AG04449 (cell line): Measurements from ENCODE around the gene CDPF1.

Experiments used
- CTCF ChIA-PET: fragments of 350-600 bp; formaldehyde crosslinking; extraction: SDS; loops from one replicate; lab custom pipeline; 2021; ENCODE audit warnings: antibody characterized with exemption; lab: Yijun Ruan, JAX
- POLR2A ChIA-PET: fragments of 400-600, 350-600 bp; formaldehyde crosslinking; extraction: SDS; loops from one replicate; lab custom pipeline; 2020; ENCODE audit warnings: antibody characterized with exemption, inconsistent platforms; lab: Yijun Ruan, JAX
- DNase-seq: peaks from one replicate; pipeline ENCODE4 v3.0.0-alpha.2; 2010; ENCODE audit warnings: low read depth, low spot score
- H3K4me3 ChIP-seq: 2 replicates; pipeline ENCODE4 v1.5.1; 2011; ENCODE audit warnings: low read depth, mild to moderate bottlenecking, control low read depth, low read length
- TF ChIP-seq, protein P1 (sequence below): IDR thresholded peaks from one replicate; pipeline ENCODE4 v1.5.1; 2011; ENCODE audit warnings: mild to moderate bottlenecking, moderate library complexity, low read length, control low read depth, inconsistent platforms; ENCODE audit not compliant: insufficient read depth; ENCODE audit errors: missing control alignments

Gene CDPF1

DNA sequence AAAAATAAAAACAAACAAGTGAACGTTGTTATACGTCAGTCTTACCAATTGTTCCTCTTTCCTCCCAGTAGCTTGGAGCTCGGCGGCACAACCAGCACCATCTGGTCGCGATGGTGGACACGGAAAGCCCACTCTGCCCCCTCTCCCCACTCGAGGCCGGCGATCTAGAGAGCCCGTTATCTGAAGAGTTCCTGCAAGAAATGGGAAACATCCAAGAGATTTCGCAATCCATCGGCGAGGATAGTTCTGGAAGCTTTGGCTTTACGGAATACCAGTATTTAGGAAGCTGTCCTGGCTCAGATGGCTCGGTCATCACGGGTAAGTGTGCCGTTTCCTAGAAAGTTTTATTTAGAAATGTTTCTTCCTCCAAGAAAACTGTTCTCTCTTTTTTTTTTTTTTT, 51.8 kb downstream of the CDPF1 start:
- POLR2A ChIA-PET: no interaction called here
- H3K4me3 ChIP-seq: no peak overlapping the region
- TF ChIP-seq, protein P1, sequence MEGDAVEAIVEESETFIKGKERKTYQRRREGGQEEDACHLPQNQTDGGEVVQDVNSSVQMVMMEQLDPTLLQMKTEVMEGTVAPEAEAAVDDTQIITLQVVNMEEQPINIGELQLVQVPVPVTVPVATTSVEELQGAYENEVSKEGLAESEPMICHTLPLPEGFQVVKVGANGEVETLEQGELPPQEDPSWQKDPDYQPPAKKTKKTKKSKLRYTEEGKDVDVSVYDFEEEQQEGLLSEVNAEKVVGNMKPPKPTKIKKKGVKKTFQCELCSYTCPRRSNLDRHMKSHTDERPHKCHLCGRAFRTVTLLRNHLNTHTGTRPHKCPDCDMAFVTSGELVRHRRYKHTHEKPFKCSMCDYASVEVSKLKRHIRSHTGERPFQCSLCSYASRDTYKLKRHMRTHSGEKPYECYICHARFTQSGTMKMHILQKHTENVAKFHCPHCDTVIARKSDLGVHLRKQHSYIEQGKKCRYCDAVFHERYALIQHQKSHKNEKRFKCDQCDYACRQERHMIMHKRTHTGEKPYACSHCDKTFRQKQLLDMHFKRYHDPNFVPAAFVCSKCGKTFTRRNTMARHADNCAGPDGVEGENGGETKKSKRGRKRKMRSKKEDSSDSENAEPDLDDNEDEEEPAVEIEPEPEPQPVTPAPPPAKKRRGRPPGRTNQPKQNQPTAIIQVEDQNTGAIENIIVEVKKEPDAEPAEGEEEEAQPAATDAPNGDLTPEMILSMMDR: no peak
- CTCF ChIA-PET: no interaction called here
- DNase-seq: no peak

DNA sequence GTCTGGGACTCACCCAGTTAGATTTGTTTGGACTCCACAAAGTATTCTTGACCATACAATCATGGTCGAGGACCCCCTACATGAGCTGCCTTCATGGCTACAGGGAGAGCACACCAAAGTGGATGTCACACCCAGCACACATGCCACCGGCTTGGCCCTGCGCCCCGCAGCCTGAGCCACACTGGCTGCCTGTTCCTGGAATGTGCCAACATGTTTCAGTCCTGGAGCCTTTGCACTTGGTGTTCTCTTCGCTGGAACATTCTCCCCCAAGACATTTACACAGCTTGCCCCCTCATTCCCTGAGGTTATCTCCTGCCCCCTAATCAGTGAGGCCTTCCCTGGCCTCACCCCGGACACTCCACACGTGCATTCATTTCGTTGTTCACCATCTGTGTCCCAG, 53.8 kb downstream of the CDPF1 start:
- POLR2A ChIA-PET: no interaction called here
- CTCF ChIA-PET: no interaction called here
- no peak for DNase-seq
- no peak overlapping the region for H3K4me3 ChIP-seq
- TF ChIP-seq, protein P1: no peak

DNA sequence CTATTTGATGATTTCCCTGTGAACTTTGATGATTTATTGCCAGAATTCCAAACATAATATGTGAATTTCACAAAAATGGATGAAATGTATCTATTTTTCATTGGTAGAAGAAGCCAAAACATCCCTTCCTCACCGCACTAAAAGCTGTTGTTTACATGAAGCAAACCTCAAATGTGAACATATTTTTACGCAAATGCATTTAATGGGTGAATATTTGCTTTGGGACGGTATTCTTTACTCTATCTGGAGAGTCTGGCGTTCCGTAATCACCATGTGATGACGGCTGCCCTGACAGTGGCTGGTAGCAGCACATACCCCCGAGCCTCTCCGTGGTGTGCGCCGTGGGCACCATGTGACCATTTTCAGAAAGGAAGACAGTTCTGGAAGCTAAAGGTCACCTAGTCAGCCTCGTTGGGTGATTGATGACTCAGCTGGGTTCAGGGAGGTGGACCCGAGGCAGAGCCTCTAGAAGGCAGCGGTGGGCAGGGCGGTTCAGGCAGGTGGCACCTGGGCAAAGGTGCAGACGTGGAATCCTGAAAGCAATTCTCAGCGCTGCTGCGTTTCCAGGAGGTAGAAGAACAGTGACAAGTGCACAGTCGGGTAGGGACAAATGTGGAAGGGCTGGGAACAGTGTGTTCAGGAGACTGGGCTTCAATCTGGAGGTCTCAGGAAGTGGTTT, 54.5 kb downstream of the CDPF1 start:
- TF ChIP-seq, protein P1: no peak
- ChIA-PET POLR2A (no interaction called here), CTCF (no interaction called here)
- DNase-seq: no peak
- H3K4me3 ChIP-seq: no peak overlapping the region
